Ascending aorta (tissue), 2 donors: ENCODE results near the gene TXLNG. TPM values are rescaled to one million over a fixed set of nuclear protein-coding genes. Genes with fewer than 3 reads are reported as not detected.

Experiments
- DNase-seq, 2 donors: peaks; one replicate each; pipeline ENCODE4 v3.0.0-alpha.2; 2019; ENCODE audit warnings: low spot score in 2 of 2
- H3K27ac ChIP-seq, 2 donors: fragments of 200-600 bp; sonication (generic); one replicate each; pipeline ENCODE4 v1.5.1; 2016 to 2017; ENCODE audit warnings: mild to moderate bottlenecking in 1 of 2
- H3K27me3 ChIP-seq: fragments of 200-600 bp; sonication (generic); one replicate; pipeline ENCODE4 v1.5.1; 2017
- H3K36me3 ChIP-seq, 2 donors: fragments of 200-600 bp; sonication (generic); one replicate each; pipeline ENCODE4 v1.5.1; 2016
- H3K4me1 ChIP-seq, 2 donors: fragments of 200-600 bp; sonication (generic); one replicate each; pipeline ENCODE4 v1.5.1; 2016 to 2017; ENCODE audit warnings: mild to moderate bottlenecking in 1 of 2
- H3K4me3 ChIP-seq, 2 donors: fragments of 200-600 bp; sonication (generic); one replicate each; pipeline ENCODE4 v1.5.1; 2016 to 2017; ENCODE audit warnings: mild to moderate bottlenecking in 1 of 2
- H3K9me3 ChIP-seq, 2 donors: fragments of 200-600 bp; sonication (generic); one replicate each; pipeline ENCODE4 v1.5.1; 2016
- intact Hi-C: fragments of 100-400 bp; cut with DNase I; formaldehyde crosslinking; loops from one replicate; pipeline ENCODE4 v1.15.1; 2023
- total RNA-seq: library from RNA; depleted of rRNA; stranded (reverse); fragments of >200 nt; gene quantifications from one replicate; pipeline ENCODE4 v1.1.0, GENCODE V29; 2016
- TF ChIP-seq, protein P1 (sequence below), 3 experiments: fragments of 200-600 bp in 2 of 3; fragments of 450-650 bp in 1 of 3; sonication (generic) in 2 of 3; IDR thresholded peaks; one replicate each; pipeline ENCODE4 v1.5.1; 2016 to 2019; ENCODE audit warnings: antibody characterized with exemption in 3 of 3, mild to moderate bottlenecking in 1 of 3, moderate library complexity in 1 of 3

TXLNG gene
- total RNA-seq, 1 donor from 2014 or later: 3.9 TPM

DNA sequence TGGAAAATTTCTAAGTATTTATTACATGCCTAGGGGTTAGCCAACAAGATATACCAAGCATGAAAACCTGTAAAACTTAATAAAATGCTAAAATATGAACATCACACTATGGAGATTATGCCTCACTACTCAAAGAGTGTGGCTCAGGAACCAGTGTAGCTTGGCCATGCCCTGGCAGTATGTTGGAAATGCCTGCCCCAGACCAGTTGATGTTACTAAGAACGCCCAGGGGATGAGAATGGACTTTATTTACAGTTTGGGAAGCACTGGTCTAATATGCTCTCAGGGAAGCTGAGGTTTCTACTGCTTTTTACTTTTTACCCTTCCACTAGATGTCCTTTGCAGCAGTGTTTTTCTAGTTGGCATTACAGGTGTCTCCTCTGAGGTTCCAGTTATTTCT, 23.7 kb upstream of the TXLNG start:
- Histone ChIP-seq H3K27ac (no peak overlapping the region), H3K36me3 (peaks cover 17 to 34% of the 10 kb centered on the region in 2 donors), H3K27me3 (no peaks in the 10 kb centered on the region), H3K4me1 (no peaks in the 10 kb centered on the region), H3K4me3 (no peak overlapping the region), H3K9me3 (no peaks in the 10 kb centered on the region)
- TF ChIP-seq, protein P1, sequence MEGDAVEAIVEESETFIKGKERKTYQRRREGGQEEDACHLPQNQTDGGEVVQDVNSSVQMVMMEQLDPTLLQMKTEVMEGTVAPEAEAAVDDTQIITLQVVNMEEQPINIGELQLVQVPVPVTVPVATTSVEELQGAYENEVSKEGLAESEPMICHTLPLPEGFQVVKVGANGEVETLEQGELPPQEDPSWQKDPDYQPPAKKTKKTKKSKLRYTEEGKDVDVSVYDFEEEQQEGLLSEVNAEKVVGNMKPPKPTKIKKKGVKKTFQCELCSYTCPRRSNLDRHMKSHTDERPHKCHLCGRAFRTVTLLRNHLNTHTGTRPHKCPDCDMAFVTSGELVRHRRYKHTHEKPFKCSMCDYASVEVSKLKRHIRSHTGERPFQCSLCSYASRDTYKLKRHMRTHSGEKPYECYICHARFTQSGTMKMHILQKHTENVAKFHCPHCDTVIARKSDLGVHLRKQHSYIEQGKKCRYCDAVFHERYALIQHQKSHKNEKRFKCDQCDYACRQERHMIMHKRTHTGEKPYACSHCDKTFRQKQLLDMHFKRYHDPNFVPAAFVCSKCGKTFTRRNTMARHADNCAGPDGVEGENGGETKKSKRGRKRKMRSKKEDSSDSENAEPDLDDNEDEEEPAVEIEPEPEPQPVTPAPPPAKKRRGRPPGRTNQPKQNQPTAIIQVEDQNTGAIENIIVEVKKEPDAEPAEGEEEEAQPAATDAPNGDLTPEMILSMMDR (IDR thresholded peaks at IDR 0.05): no peak
- intact Hi-C loops: no loop called here
- DNase-seq: no peak

DNA sequence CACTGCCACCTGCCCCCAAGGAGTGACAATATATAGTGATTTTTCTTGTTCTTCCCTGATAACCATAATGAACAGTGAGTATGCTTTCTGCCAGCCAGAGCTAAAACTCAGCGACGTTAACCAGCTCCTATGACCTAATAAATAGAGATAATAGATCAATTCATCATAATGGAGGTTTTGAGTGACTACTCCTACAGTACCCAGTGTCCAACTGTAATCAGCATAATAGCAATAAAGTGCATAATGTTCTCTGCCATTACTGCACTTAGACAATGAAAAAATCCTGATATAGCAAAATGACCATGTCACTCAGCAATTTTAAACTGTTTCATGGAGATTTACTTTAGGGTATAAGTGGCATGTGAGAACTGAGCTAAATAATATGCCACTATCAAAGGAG, 20.7 kb upstream of the TXLNG start:
- H3K36me3 ChIP-seq: peaks cover under 1 to 8% of the 10 kb centered on the region in 2 donors
- H3K4me1 ChIP-seq: no peaks in the 10 kb centered on the region
- no peaks in the 10 kb centered on the region for H3K9me3 ChIP-seq
- no peaks in the 10 kb centered on the region for H3K27me3 ChIP-seq
- intact Hi-C loops: no loop called here
- TF ChIP-seq, protein P1 (IDR thresholded peaks at IDR 0.05): no peak
- H3K4me3 ChIP-seq: no peak overlapping the region
- DNase-seq: no peak
- H3K27ac ChIP-seq: no peak overlapping the region

DNA sequence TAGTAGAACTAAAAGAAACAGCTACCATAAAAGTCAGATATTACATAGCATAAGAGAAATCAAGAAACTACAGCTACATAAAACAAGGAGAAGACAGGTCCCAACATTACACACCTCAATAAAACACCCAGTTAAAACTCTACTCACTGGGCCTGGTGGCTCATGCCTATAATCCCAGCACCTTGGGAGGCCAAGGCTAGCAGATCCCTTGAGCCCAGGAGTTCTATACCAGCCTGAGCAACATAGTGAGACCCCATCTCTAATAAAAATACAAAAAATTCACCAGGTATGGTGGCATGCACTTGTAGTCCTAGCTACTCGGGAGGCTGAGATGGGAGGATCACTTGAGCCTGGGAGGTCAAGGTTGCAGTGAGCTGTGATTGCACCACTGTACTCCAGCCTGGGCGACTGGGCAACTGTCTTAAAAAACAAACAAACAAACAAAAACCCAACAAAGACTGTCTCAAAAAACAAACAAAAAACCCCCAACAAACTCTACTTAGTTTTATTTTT, 15.2 kb upstream of the TXLNG start:
- intact Hi-C loops: no loop called here
- TF ChIP-seq, protein P1 (IDR thresholded peaks at IDR 0.05): no peak
- no peak for DNase-seq
- H3K4me3 ChIP-seq: no peak overlapping the region
- no peaks in the 10 kb centered on the region for H3K27me3 ChIP-seq
- no peaks in the 10 kb centered on the region for H3K4me1 ChIP-seq
- H3K36me3 ChIP-seq: no peaks in the 10 kb centered on the region
- no peaks in the 10 kb centered on the region for H3K9me3 ChIP-seq
- H3K27ac ChIP-seq: no peak overlapping the region

DNA sequence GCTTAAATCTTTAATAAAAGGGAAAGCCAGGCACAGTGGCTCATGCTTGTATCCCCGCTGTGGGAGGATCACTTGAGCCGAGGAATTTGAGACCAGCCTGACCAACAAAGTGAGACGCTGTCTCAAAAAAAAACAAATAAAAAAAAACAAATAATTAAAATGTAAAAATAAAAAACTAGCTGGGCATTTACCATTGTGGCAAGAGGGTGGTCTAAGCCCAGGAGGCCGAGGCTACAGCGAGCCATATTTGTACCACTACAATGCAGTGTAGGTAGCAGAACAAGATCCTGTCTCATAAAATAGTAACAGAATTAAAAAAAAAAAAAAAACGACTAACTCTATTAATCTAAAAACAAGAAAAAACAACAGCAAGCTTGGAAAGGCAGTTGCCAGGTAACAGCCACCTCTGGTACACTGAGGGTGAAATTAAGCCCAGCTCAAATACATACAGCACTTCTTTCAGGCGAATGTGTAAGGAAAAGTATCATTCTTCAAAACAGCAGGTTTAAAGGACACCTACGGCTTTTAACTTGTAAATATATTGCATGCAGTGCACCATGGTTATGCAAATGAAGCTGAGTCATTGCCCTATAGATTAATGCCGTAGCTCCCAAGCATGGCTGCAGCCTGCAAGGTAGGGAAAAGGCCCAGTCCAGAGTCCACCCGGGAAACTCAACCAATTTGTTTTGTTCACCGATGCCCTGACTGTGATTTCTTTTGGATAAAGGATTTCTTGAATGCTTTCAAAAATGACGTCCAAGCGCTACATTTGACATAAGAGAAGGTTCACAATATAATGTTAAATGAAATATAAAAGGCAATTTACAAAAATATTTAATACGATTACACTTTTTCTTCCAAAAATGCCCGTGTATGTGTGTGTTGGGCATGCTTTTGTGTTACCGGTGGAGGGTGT, 14.5 kb upstream of the TXLNG start:
- intact Hi-C loops: no loop called here
- no peak overlapping the region for H3K4me3 ChIP-seq
- no peaks in the 10 kb centered on the region for H3K4me1 ChIP-seq
- DNase-seq: no peak
- H3K27me3 ChIP-seq: no peaks in the 10 kb centered on the region
- TF ChIP-seq, protein P1 (IDR thresholded peaks at IDR 0.05): no peak
- H3K9me3 ChIP-seq: no peaks in the 10 kb centered on the region
- H3K27ac ChIP-seq: no peak overlapping the region
- H3K36me3 ChIP-seq: no peaks in the 10 kb centered on the region

DNA sequence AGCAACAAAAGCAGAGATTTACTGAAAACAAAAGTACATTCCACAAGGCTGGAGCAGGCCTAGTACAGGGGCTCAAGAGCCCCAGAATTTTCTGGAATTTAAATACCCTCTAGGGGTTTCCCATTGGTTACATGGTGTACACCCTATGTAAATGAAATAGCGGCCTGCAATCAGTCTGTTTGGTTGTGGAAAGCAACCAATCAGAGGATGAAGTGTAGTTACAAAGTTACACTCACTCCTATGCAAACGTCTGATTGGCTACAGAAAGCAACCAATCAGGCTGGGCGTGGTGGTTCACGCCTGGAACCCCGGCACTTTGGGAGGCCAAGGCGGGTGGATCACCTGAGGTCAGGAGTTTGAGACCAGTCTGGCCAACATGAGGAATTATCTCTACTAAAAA, 13.8 kb upstream of the TXLNG start:
- DNase-seq: no peak
- intact Hi-C loops: no loop called here

More for the DNA sequence above, 13.8 kb upstream of the TXLNG start:
- Histone ChIP-seq H3K4me1 (no peaks in the 10 kb centered on the region), H3K27ac (no peak overlapping the region), H3K9me3 (no peaks in the 10 kb centered on the region), H3K27me3 (no peaks in the 10 kb centered on the region), H3K4me3 (no peak overlapping the region), H3K36me3 (no peaks in the 10 kb centered on the region)
- TF ChIP-seq, protein P1 (IDR thresholded peaks at IDR 0.05): no peak
